IMR-90 (cell line): ENCODE results near the gene TRIM33. TPM values are rescaled to one million over a fixed set of nuclear protein-coding genes. Genes with fewer than 3 reads are reported as not detected.

Experiments used
- ATAC-seq: fragments of 200-7000 bp; cut with Tn5 transposase; 2 replicates; pipeline ENCODE4 v1.9.1; 2020; ENCODE audit warnings: low read depth, mild to moderate bottlenecking, moderate library complexity
- BruUV-seq: library from RNA; stranded (reverse); fragments of 400-500 nt; replicated peaks from 2 replicates; lab custom pipeline; 2021; lab: Mats Ljungman, UMichigan
- CTCF ChIA-PET: fragments of 300-600 bp; formaldehyde crosslinking; extraction: SDS; loops from one replicate; lab custom pipeline; 2021; ENCODE audit warnings: antibody characterized with exemption; lab: Yijun Ruan, JAX
- POLR2A ChIA-PET: fragments of 300-600 bp; sonication (Branson Sonifier 250); formaldehyde crosslinking; loops from one replicate; lab custom pipeline; 2022; ENCODE audit warnings: antibody characterized with exemption; ENCODE audit not compliant: unreplicated experiment; lab: Charles Lee
- DNase-seq: peaks from one replicate; pipeline ENCODE4 v3.0.0; 2013
- H2AFZ ChIP-seq: replicated peaks from 2 replicates; pipeline ENCODE3; 2013; ENCODE audit warnings: low read length, mild to moderate bottlenecking; ENCODE audit not compliant: poor library complexity
- H2AK5ac ChIP-seq: 2 replicates; pipeline ENCODE4 v1.6.1; 2013; ENCODE audit warnings: low read depth, low read length, inconsistent platforms
- H2AK9ac ChIP-seq: replicated peaks from 2 replicates; pipeline ENCODE3; 2013; ENCODE audit warnings: mild to moderate bottlenecking, low read depth, low read length, moderate library complexity; ENCODE audit not compliant: poor library complexity
- H2BK120ac ChIP-seq: 2 replicates; pipeline ENCODE4 v1.6.1; 2013; ENCODE audit warnings: low read depth, low read length, inconsistent platforms
- H2BK15ac ChIP-seq: 3 replicates; pipeline ENCODE4 v1.6.1; 2013; ENCODE audit warnings: low read depth, low read length, inconsistent platforms
- H2BK20ac ChIP-seq: 2 replicates; pipeline ENCODE4 v1.6.1; 2013; ENCODE audit warnings: low read depth, mild to moderate bottlenecking, inconsistent platforms, low read length, moderate library complexity
- H2BK5ac ChIP-seq: 2 replicates; pipeline ENCODE4 v1.6.1; 2013; ENCODE audit warnings: mild to moderate bottlenecking, low read depth, low read length, inconsistent platforms; ENCODE audit not compliant: poor library complexity, severe bottlenecking
- H3K14ac ChIP-seq: replicated peaks from 2 replicates; pipeline ENCODE4 v1.6.1; 2013; ENCODE audit warnings: low read depth, low read length, inconsistent platforms
- H3K18ac ChIP-seq: 2 replicates; pipeline ENCODE4 v1.6.1; 2013; ENCODE audit warnings: low read depth, low read length, control low read depth
- H3K23ac ChIP-seq: 2 replicates; pipeline ENCODE4 v1.6.1; 2013; ENCODE audit warnings: low read depth, low read length, inconsistent platforms
- H3K27ac ChIP-seq: 2 replicates; pipeline ENCODE4 v1.5.1; 2013; ENCODE audit warnings: mild to moderate bottlenecking, control low read depth, low read length; ENCODE audit not compliant: insufficient read depth
- H3K27me3 ChIP-seq: 2 replicates; pipeline ENCODE4 v1.6.1; 2013; ENCODE audit warnings: low read length; ENCODE audit not compliant: control insufficient read depth, insufficient read depth
- H3K36me3 ChIP-seq: 2 replicates; pipeline ENCODE4 v1.6.1; 2013; ENCODE audit warnings: low read length, mixed read lengths; ENCODE audit not compliant: control insufficient read depth, insufficient read depth
- H3K4ac ChIP-seq: 2 replicates; pipeline ENCODE4 v1.6.1; 2013; ENCODE audit warnings: low read depth, low read length, inconsistent platforms
- H3K4me1 ChIP-seq: 2 replicates; pipeline ENCODE4 v1.6.1; 2013; ENCODE audit warnings: low read length, mixed read lengths; ENCODE audit not compliant: control insufficient read depth, insufficient read depth
- H3K4me2 ChIP-seq: 2 replicates; pipeline ENCODE4 v1.6.1; 2013; ENCODE audit warnings: low read depth, mild to moderate bottlenecking, control low read depth, low read length, moderate library complexity
- H3K4me3 ChIP-seq: 2 replicates; pipeline ENCODE4 v1.5.1; 2013; ENCODE audit warnings: low read depth, mild to moderate bottlenecking, control low read depth, low read length, moderate library complexity; ENCODE audit not compliant: insufficient read depth
- H3K56ac ChIP-seq: 2 replicates; pipeline ENCODE4 v1.6.1; 2013; ENCODE audit warnings: low read length, inconsistent platforms; ENCODE audit not compliant: insufficient read depth; ENCODE audit errors: extremely low read depth
- H3K79me1 ChIP-seq, 2 experiments: 2 replicates each; pipeline ENCODE4 v1.6.1; 2013; ENCODE audit warnings: low read length in 2 of 2, inconsistent platforms in 1 of 2, low read depth in 1 of 2
- H3K9ac ChIP-seq: 2 replicates; pipeline ENCODE4 v1.6.1; 2013; ENCODE audit warnings: low read depth, low read length, control low read depth
- H3K9me1 ChIP-seq: 2 replicates; pipeline ENCODE4 v1.6.1; 2013; ENCODE audit warnings: low read length, inconsistent platforms; ENCODE audit not compliant: insufficient read depth
- H3K9me3 ChIP-seq: 2 replicates; pipeline ENCODE4 v1.6.1; 2013; ENCODE audit warnings: low read length; ENCODE audit not compliant: control insufficient read depth, insufficient read depth
- H4K20me1 ChIP-seq: 2 replicates; pipeline ENCODE4 v1.6.1; 2013; ENCODE audit warnings: low read length, inconsistent platforms; ENCODE audit not compliant: insufficient read depth
- H4K5ac ChIP-seq: 2 replicates; pipeline ENCODE4 v1.6.1; 2013; ENCODE audit warnings: mild to moderate bottlenecking, low read depth, low read length, control low read depth
- H4K8ac ChIP-seq, 2 experiments: 2 replicates each; pipeline ENCODE4 v1.6.1; 2013; ENCODE audit warnings: low read depth in 2 of 2, low read length in 2 of 2, control low read depth in 1 of 2, inconsistent platforms in 1 of 2
- H4K91ac ChIP-seq: 2 replicates; pipeline ENCODE4 v1.6.1; 2013; ENCODE audit warnings: low read depth, low read length, inconsistent platforms; ENCODE audit not compliant: insufficient read depth
- BHLHE40 ChIP-seq: fragments of 150-350 bp; IDR thresholded peaks from 2 replicates; pipeline ENCODE4 v1.6.1; 2016; ENCODE audit warnings: mild to moderate bottlenecking, low read depth, low read length
- CHD1 ChIP-seq: IDR thresholded peaks from 2 replicates; pipeline ENCODE4 v1.6.1; 2012; ENCODE audit warnings: low read depth, low read length, improper control_type of control experiment
- ELK1 ChIP-seq: fragments of 150-350 bp; IDR thresholded peaks from 2 replicates; pipeline ENCODE4 v1.6.1; 2016; ENCODE audit warnings: low read depth, mild to moderate bottlenecking, low read length, moderate library complexity, borderline replicate concordance
- FOS ChIP-seq: fragments of 150-350 bp; IDR thresholded peaks from 2 replicates; pipeline ENCODE4 v1.6.1; 2016; ENCODE audit warnings: low read depth, low read length
- MAZ ChIP-seq: IDR thresholded peaks from 2 replicates; pipeline ENCODE4 v1.6.1; 2012; ENCODE audit warnings: low read depth, mild to moderate bottlenecking, low read length, improper control_type of control experiment, moderate library complexity, borderline replicate concordance
- MXI1 ChIP-seq: IDR thresholded peaks from 2 replicates; pipeline ENCODE4 v1.6.1; 2012; ENCODE audit warnings: low read depth, mild to moderate bottlenecking, low read length, moderate library complexity, borderline replicate concordance
- NFE2L2 ChIP-seq: fragments of 150-350 bp; IDR thresholded peaks from 2 replicates; pipeline ENCODE4 v1.6.1; 2016; ENCODE audit warnings: low read depth, mild to moderate bottlenecking, low read length
- POLR2A ChIP-seq: IDR thresholded peaks from 2 replicates; pipeline ENCODE4 v1.6.1; 2012; ENCODE audit warnings: mild to moderate bottlenecking, low read depth, low read length
- RAD21 ChIP-seq: IDR thresholded peaks from 2 replicates; pipeline ENCODE4 v1.6.1; 2012; ENCODE audit warnings: low read length, improper control_type of control experiment
- RCOR1 ChIP-seq: IDR thresholded peaks from 2 replicates; pipeline ENCODE4 v1.6.1; 2012; ENCODE audit warnings: mild to moderate bottlenecking, low read length, improper control_type of control experiment; ENCODE audit not compliant: insufficient replicate concordance
- WGBS, 2 experiments: methylation state at CpG; one replicate each; pipeline versions ENCODE4 v1.1.5 to v1.1.7; 2013; ENCODE audit warnings: missing lambda C conversion rate in 2 of 2; ENCODE audit not compliant: insufficient read length in 1 of 2; ENCODE audit errors: extremely low coverage in 2 of 2; 5-methylcytosine and 5-hydroxymethylcytosine counted together
- dilution Hi-C: fragments of 300-500 bp; cut with HindIII; formaldehyde crosslinking; loops from one replicate; pipeline ENCODE4 v1.14.3; 2018; ENCODE audit warnings: low sequenced_read_pairs; ENCODE audit not compliant: unreplicated experiment
- in situ Hi-C: fragments of 300-500 bp; cut with MboI; formaldehyde crosslinking; loops from 3 replicates; pipeline ENCODE4 v1.14.3; 2019; ENCODE audit warnings: low sequenced_read_pairs, inconsistent platforms, mixed read lengths
- intact Hi-C: fragments of 100-400 bp; cut with micrococcal nuclease; formaldehyde crosslinking; loops from 2 replicates; pipeline ENCODE4 v1.10.0; 2022
- polyA plus RNA-seq, 3 experiments: library from polyadenylated mRNA; depleted of rRNA; stranded (reverse); fragments of >200 nt; gene quantifications; 2 replicates each; pipeline ENCODE4 v1.2.3, GENCODE V29; 2012; ENCODE audit warnings: low replicate concordance in 1 of 3
- total RNA-seq: library from RNA; depleted of rRNA; stranded (reverse); fragments of >200 nt; gene quantifications from 2 replicates; pipeline ENCODE4 v1.2.3, GENCODE V29; 2012
- TF ChIP-seq, protein P1 (sequence below): conservative IDR thresholded peaks from 2 replicates; pipeline ENCODE4 v1.5.1; 2012; ENCODE audit warnings: mild to moderate bottlenecking, low read depth, low read length, improper control_type of control experiment
- TF ChIP-seq, protein P2 (sequence below): fragments of 150-350 bp; IDR thresholded peaks from 2 replicates; pipeline ENCODE4 v1.6.1; 2017; ENCODE audit warnings: mild to moderate bottlenecking, antibody characterized with exemption, low read length, low read depth

TRIM33 gene
- total and polyA plus RNA-seq, 2 of the 4 experiments (the other 2 are of a cell fraction) = 9.5 to 40.1 TPM

DNA sequence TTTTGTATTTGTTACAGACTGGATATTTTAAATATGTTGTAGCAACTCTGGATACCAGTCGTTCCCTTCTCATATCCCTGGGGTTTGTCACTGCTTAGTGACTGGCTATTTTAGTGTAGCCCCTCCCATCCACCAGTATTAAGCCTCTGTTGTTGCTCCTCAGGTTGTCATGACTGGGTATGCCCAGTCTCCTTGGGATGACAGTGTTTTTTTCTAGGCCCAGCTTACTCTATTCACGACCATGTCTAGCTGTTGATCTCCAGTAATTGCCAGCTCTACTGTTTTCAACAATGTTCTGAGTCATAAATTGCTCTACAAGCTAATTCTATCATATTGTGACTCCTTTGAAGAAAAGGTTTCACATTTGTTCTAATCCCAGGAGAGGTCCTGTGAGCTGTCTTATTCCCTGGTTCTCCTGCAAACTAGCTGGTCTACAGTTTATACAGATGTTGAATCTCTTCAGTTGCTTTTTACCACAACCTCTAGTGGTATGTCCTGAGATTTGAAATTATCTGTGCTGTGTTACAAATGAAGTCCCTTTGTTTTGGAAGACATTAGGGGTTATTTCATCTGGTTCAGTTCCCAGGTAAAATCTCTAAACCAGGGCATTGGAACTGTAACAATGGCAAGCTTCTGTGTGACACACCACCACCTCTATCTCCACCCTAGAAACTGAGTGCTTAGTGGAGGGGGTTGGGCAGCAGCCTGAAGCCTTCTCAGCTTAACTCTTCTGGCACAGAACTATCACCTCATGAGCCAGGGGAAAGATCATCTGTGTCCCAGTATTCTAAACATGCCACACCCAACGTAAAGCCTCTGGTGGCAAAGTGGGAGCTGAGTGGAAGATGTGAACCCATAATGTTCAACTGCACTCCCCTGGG lies 124.6 kb downstream of the TRIM33 start (continued):
- TF ChIP-seq BHLHE40 = no peak

DNA sequence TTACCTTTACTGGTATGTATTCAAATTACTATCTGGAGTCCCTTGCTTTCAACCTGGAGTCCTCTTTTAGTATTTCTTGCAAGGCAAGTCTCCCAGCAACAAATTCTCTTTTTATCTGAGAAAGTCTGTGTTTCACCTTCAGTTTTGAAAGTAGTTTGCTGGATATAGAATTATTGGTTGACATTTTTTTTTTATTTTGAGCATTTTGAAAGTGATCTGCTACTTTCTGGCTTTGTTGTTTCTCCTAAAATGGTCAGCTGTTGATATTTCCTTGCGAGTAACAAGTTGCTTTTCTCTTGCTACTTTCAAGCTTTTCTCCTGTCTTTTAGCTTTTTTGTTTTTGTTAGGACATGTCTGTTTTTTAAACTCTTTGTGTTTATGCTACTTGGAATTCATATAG lies 126.1 kb downstream of the TRIM33 start:
- H3K14ac ChIP-seq = no peak overlapping the region
- ChIA-PET POLR2A (no interaction called here), CTCF (interaction anchor here (0.7 kb wide), 1 partner anchor 163 kb away, joined by 5 read pairs; no protein-coding TSS in a partner anchor)
- intact Hi-C loops = no loop called here
- H3K4me1 ChIP-seq = no peaks in the 10 kb centered on the region
- peaks cover 4% of the 10 kb centered on the region; the same call in 1 of the 2 replicates for H3K9me3 ChIP-seq
- H3K36me3 ChIP-seq = no peaks in the 10 kb centered on the region
- no peak overlapping the region for H2BK120ac ChIP-seq
- H3K23ac ChIP-seq = no peak overlapping the region
- H2BK5ac ChIP-seq = no peak overlapping the region
- H3K27ac ChIP-seq = no peak overlapping the region
- no CpG with 5 or more reads among the region's 1 CpG for WGBS, 2 experiments
- H3K9me1 ChIP-seq = no peaks in the 10 kb centered on the region
- ATAC-seq (no peak), DNase-seq (no peak)
- in situ Hi-C loops = no loop called here
- H4K5ac ChIP-seq = no peak overlapping the region
- H3K18ac ChIP-seq = no peak overlapping the region
- H4K91ac ChIP-seq = no peak overlapping the region
- no peak overlapping the region for H2AK5ac ChIP-seq
- no TSS peak for BruUV-seq
- no peak overlapping the region for H4K8ac ChIP-seq
- H2AFZ ChIP-seq = no peak overlapping the region
- no peaks in the 10 kb centered on the region for H4K20me1 ChIP-seq
- no peaks in the 10 kb centered on the region for H3K79me1 ChIP-seq
- no peak overlapping the region for H3K56ac ChIP-seq
- H3K4me3 ChIP-seq = no peak overlapping the region
- H3K9ac ChIP-seq = no peak overlapping the region
- H2AK9ac ChIP-seq = no peak overlapping the region
- no peak overlapping the region for H3K4me2 ChIP-seq
- no peaks in the 10 kb centered on the region for H3K27me3 ChIP-seq
- no peak overlapping the region for H2BK20ac ChIP-seq
- dilution Hi-C loops = no loop called here
- no peak overlapping the region for H3K4ac ChIP-seq
- H2BK15ac ChIP-seq = no peak overlapping the region
- TF ChIP-seq, protein P1, sequence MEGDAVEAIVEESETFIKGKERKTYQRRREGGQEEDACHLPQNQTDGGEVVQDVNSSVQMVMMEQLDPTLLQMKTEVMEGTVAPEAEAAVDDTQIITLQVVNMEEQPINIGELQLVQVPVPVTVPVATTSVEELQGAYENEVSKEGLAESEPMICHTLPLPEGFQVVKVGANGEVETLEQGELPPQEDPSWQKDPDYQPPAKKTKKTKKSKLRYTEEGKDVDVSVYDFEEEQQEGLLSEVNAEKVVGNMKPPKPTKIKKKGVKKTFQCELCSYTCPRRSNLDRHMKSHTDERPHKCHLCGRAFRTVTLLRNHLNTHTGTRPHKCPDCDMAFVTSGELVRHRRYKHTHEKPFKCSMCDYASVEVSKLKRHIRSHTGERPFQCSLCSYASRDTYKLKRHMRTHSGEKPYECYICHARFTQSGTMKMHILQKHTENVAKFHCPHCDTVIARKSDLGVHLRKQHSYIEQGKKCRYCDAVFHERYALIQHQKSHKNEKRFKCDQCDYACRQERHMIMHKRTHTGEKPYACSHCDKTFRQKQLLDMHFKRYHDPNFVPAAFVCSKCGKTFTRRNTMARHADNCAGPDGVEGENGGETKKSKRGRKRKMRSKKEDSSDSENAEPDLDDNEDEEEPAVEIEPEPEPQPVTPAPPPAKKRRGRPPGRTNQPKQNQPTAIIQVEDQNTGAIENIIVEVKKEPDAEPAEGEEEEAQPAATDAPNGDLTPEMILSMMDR = no peak
- no peak for TF ChIP-seq RCOR1
- TF ChIP-seq, protein P2, sequence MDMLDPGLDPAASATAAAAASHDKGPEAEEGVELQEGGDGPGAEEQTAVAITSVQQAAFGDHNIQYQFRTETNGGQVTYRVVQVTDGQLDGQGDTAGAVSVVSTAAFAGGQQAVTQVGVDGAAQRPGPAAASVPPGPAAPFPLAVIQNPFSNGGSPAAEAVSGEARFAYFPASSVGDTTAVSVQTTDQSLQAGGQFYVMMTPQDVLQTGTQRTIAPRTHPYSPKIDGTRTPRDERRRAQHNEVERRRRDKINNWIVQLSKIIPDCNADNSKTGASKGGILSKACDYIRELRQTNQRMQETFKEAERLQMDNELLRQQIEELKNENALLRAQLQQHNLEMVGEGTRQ = no peak
- TF ChIP-seq MAZ = no peak
- TF ChIP-seq FOS = no peak
- no peak for TF ChIP-seq CHD1
- no peak for TF ChIP-seq MXI1
- no peak for TF ChIP-seq RAD21
- TF ChIP-seq BHLHE40 = no peak
- no peak for TF ChIP-seq POLR2A
- no peak for TF ChIP-seq NFE2L2
- TF ChIP-seq ELK1 = no peak
